ENCODE data around the gene HIF3A. TPM values are rescaled to one million over a fixed set of nuclear protein-coding genes. Genes with fewer than 3 reads are reported as not detected.

Gene HIF3A
- polyA plus RNA-seq, 1 donor (not counting 4 experiments of a cell fraction or from before 2014, with no cell fraction given): 0.01 TPM

- H3K9me1 ChIP-seq (ENCODE audit: control insufficient read depth, extremely low read depth, insufficient read depth, low read length): no peaks in the 10 kb centered on the region
- no peak overlapping the region for H3K9ac ChIP-seq (ENCODE audit: control insufficient read depth, extremely low read depth, insufficient read depth, low read length)
Measured at GRCh38 chr19:46391296-46392251, 94.7 kb downstream of the HIF3A start.

GRCh38 chr19:46392252-46392801, 95.5 kb downstream of the HIF3A start:
- DNase-seq (ENCODE audit: low read depth, low spot score) (no peak), FAIRE-seq (no peak)
- no peak overlapping the region for H3K4me2 ChIP-seq (ENCODE audit: control insufficient read depth, extremely low read depth, insufficient read depth, low read depth, low read length)
- no peaks in the 10 kb centered on the region for H4K20me1 ChIP-seq (ENCODE audit: control insufficient read depth, extremely low read depth, insufficient read depth, low read length)
- peaks cover 4% of the 10 kb centered on the region for H3K9me3 ChIP-seq (ENCODE audit: control insufficient read depth, low read depth, low read length)
- TF ChIP-seq CTCF (optimal IDR thresholded peaks at IDR 0.05 in 1 of 3, IDR thresholded peaks at IDR 0.05 in 1 of 3, conservative IDR thresholded peaks at IDR 0.05 in 1 of 3; ENCODE audit: extremely low read depth in 1 of 3, insufficient read depth in 2 of 3, low read length in 3 of 3): no peak
- no peak for TF ChIP-seq EZH2 (IDR thresholded peaks at IDR 0.05; ENCODE audit: low read length)
- H3K4me1 ChIP-seq (ENCODE audit: control insufficient read depth, extremely low read depth, insufficient read depth, low read length): no peaks in the 10 kb centered on the region
- dilution Hi-C loops (cut with MboI; ENCODE audit: extremely low pct_ligation_motif_present, low sequenced_read_pairs): no loop called here
- H3K27me3 ChIP-seq (ENCODE audit: control insufficient read depth, extremely low read depth, insufficient read depth, low read length): no peaks in the 10 kb centered on the region
- no peak overlapping the region for H2AFZ ChIP-seq (ENCODE audit: control insufficient read depth, low read length)
- no peak overlapping the region for H3K4me3 ChIP-seq (ENCODE audit: control insufficient read depth in 2 of 3, extremely low read depth in 1 of 3, insufficient read depth in 2 of 3, low read depth in 1 of 3, low read length in 3 of 3)
- H3K36me3 ChIP-seq (ENCODE audit: control insufficient read depth in 2 of 2, extremely low read depth in 1 of 2, insufficient read depth in 2 of 2, low read length in 2 of 2): peaks cover 21 to 24% of the 10 kb centered on the region in 2 experiments
- H3K79me2 ChIP-seq (ENCODE audit: control insufficient read depth, insufficient read depth, low read length): no peaks in the 10 kb centered on the region
- H3K9me1 ChIP-seq (ENCODE audit: control insufficient read depth, extremely low read depth, insufficient read depth, low read length): no peaks in the 10 kb centered on the region
- H3K9ac ChIP-seq (ENCODE audit: control insufficient read depth, extremely low read depth, insufficient read depth, low read length): no peak overlapping the region
- H3K27ac ChIP-seq (ENCODE audit: control insufficient read depth, insufficient read depth, low read length): no peak overlapping the region

More at GRCh38 chr19:46391296-46392251, 94.7 kb downstream of the HIF3A start:
- Histone ChIP-seq H3K4me1 (ENCODE audit: control insufficient read depth, extremely low read depth, insufficient read depth, low read length) (no peaks in the 10 kb centered on the region), H3K79me2 (ENCODE audit: control insufficient read depth, insufficient read depth, low read length) (no peaks in the 10 kb centered on the region), H4K20me1 (ENCODE audit: control insufficient read depth, extremely low read depth, insufficient read depth, low read length) (no peaks in the 10 kb centered on the region), H3K4me2 (ENCODE audit: control insufficient read depth, extremely low read depth, insufficient read depth, low read depth, low read length) (no peak overlapping the region), H3K27me3 (ENCODE audit: control insufficient read depth, extremely low read depth, insufficient read depth, low read length) (no peaks in the 10 kb centered on the region), H3K9me3 (ENCODE audit: control insufficient read depth, low read depth, low read length) (peaks cover 4% of the 10 kb centered on the region), H2AFZ (ENCODE audit: control insufficient read depth, low read length) (no peak overlapping the region), H3K36me3 (ENCODE audit: control insufficient read depth in 2 of 2, extremely low read depth in 1 of 2, insufficient read depth in 2 of 2, low read length in 2 of 2) (peaks cover 25 to 28% of the 10 kb centered on the region in 2 experiments), H3K4me3 (ENCODE audit: control insufficient read depth in 2 of 3, extremely low read depth in 1 of 3, insufficient read depth in 2 of 3, low read depth in 1 of 3, low read length in 3 of 3) (no peak overlapping the region), H3K27ac (ENCODE audit: control insufficient read depth, insufficient read depth, low read length) (no peak overlapping the region)
- TF ChIP-seq EZH2 (IDR thresholded peaks at IDR 0.05; ENCODE audit: low read length) (no peak), CTCF (optimal IDR thresholded peaks at IDR 0.05 in 1 of 3, IDR thresholded peaks at IDR 0.05 in 1 of 3, conservative IDR thresholded peaks at IDR 0.05 in 1 of 3; ENCODE audit: extremely low read depth in 1 of 3, insufficient read depth in 2 of 3, low read length in 3 of 3) (no peak)
- dilution Hi-C loops (cut with MboI; ENCODE audit: extremely low pct_ligation_motif_present, low sequenced_read_pairs): no loop called here
- FAIRE-seq (no peak), DNase-seq (ENCODE audit: low read depth, low spot score) (no peak)

Data from keratinocyte (primary cell).